Memory B cell (primary cell): ENCODE data around the gene PRODH2.

ENCODE experiments used
- ATAC-seq: fragments of 150-1000 bp; cut with Tn5 transposase; 2 replicates; pipeline ENCODE4 v1.10.0; 2021; ENCODE audit warnings: low read depth, mild to moderate bottlenecking, moderate library complexity
- DNase-seq, 2 donors: peaks; one replicate each; pipeline ENCODE4 v3.0.0; 2022; ENCODE audit warnings: low spot score in 2 of 2
- H3K27ac Mint-ChIP-seq: one replicate; pipeline ENCODE4 v1.8.0; 2022; ENCODE audit warnings: mild to moderate bottlenecking, moderate library complexity, mixed read lengths
- H3K27me3 Mint-ChIP-seq: one replicate; pipeline ENCODE4 v1.8.0; 2022; ENCODE audit warnings: mixed read lengths
- H3K36me3 Mint-ChIP-seq: one replicate; pipeline ENCODE4 v1.8.0; 2022; ENCODE audit warnings: mild to moderate bottlenecking, mixed read lengths
- H3K4me1 Mint-ChIP-seq: one replicate; pipeline ENCODE4 v1.8.0; 2022; ENCODE audit warnings: mixed read lengths
- H3K4me3 Mint-ChIP-seq: one replicate; pipeline ENCODE4 v1.8.0; 2022; ENCODE audit warnings: mild to moderate bottlenecking, moderate library complexity, mixed read lengths
- H3K9me3 Mint-ChIP-seq: one replicate; pipeline ENCODE4 v1.8.0; 2022; ENCODE audit warnings: mixed read lengths

Gene PRODH2

DNA sequence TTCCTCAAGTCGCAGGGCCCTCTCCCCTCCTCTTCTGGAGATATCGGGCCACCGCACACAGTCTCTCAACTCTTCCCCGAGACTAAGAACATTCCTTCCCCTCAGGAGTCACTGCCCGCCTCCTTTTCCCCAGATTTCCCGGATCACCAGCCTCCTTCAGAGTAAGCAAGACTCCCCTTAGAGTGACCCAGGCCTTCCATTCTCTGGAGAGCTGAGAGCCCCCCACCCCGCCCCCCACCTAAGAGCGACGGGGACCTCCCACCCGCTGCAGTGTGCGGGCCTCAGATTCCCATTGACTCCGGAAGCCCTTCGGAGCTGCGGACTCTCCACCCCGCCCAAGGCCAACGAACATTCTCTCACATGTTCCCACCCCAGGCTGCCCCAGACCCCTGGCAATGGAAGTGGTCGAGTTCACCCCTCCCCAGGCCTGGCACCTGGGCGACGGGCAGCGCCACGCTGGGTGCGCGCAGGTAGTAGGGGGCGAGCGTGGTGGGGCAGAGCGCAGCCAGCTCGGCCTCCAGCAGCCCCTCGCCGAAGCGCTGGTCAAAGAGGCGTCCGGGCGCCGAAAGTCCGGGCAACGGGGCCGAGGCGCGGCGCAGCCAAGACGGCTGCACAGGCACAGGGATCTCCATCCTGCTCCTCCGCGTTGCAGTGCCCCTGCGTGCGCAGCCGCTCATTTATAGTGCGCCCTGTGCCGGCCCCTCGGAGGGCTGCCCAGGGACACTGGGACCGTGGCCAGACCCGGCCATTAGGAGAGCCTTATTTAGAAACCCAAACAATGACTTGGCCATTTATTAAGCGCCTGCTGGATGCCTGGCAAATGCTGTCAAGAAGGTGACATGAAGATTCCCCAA lies 56.0 kb downstream of the PRODH2 start, which contains the start of gene HSPB6:
HSPB6 (minus strand) TSS at position 653 of the 854 bp plus-strand sequence; CDS start at position 632, 21 bp downstream.
- no peaks in the 10 kb centered on the region for H3K9me3 Mint-ChIP-seq
- H3K36me3 Mint-ChIP-seq, result peaks cover 23% of the 10 kb centered on the region
- peak within 1 kb of the TSS; percentile 89 for H3K4me3 Mint-ChIP-seq
- DNase-seq (no peak), ATAC-seq (no peak)
- H3K27me3 Mint-ChIP-seq, result peaks cover 13% of the 10 kb centered on the region
- peaks cover 20% of the 10 kb centered on the region for H3K4me1 Mint-ChIP-seq
- H3K27ac Mint-ChIP-seq, result peak within 1 kb of the TSS; percentile 87

DNA sequence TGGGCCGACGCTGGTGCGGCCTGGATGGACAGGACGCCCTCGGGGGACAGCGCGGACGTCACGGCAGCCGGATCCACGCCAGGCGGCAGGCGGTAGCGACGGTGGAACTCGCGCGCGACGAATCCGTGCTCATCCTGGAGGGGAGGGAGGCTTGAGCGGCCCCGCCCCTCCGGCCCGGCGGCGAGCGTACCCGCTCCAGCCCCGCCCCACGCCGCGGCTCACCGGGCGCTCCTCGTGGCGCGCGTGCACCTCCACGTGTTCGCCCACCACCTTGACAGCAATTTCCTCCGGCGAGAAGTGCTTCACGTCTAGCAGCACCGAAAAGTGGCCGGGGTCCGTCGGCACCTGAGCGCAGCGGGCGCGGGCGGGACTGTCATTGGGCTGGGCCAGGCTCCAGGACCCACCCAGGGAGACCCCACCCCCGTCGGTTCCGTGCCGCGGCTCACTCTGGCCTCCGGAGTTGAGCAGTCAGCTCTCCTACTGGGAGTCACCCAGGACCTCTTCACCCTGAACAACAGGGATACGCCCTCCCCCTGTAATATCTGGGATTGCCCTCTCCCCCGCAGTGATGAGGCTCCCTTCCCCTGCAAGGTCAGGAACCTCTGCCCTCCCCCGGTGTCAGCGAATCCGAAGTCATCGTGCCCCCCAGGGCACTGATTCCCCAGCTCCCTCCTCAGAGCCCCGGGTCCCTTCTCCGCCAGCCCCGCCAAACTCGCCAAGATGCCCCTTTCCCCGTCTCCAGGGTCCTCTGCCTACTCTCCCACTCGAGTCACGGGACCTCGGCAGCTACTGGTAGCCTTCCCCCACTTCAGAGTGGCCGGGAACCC lies 56.9 kb downstream of the PRODH2 start:
- peaks cover 13% of the 10 kb centered on the region for H3K27me3 Mint-ChIP-seq
- H3K9me3 Mint-ChIP-seq, result no peaks in the 10 kb centered on the region
- H3K4me3 Mint-ChIP-seq, result peak overlapping the region; percentile 41
- ATAC-seq, result peak; percentile 5
- H3K4me1 Mint-ChIP-seq, result peaks cover 20% of the 10 kb centered on the region
- no peak for DNase-seq
- H3K27ac Mint-ChIP-seq, result no peak overlapping the region
- peaks cover 23% of the 10 kb centered on the region for H3K36me3 Mint-ChIP-seq

DNA sequence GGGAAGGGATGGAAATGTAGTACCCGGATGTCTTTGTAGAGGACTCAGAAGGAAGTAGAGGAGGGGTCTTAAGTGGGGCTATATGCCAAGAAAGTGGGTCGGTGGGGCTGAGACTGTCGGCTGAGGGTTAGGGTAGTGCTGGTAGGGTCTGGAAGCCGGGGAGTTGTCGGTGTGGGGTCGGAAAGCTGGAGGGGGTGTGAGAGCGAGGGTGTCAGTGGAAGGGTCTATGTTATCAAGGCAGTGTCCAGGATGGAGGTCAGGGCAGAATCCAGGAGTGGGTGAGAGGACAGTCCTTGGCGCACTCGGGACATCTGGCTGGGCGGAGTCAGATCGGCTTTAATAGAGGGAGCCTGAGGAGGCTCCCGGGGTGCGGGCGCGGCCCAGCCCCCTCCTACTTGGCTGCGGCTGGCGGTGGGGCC lies 57.5 kb downstream of the PRODH2 start:
- peak overlapping the region; percentile 53 for H3K4me3 Mint-ChIP-seq
- peaks cover 13% of the 10 kb centered on the region for H3K27me3 Mint-ChIP-seq
- no peak overlapping the region for H3K27ac Mint-ChIP-seq

DNA sequence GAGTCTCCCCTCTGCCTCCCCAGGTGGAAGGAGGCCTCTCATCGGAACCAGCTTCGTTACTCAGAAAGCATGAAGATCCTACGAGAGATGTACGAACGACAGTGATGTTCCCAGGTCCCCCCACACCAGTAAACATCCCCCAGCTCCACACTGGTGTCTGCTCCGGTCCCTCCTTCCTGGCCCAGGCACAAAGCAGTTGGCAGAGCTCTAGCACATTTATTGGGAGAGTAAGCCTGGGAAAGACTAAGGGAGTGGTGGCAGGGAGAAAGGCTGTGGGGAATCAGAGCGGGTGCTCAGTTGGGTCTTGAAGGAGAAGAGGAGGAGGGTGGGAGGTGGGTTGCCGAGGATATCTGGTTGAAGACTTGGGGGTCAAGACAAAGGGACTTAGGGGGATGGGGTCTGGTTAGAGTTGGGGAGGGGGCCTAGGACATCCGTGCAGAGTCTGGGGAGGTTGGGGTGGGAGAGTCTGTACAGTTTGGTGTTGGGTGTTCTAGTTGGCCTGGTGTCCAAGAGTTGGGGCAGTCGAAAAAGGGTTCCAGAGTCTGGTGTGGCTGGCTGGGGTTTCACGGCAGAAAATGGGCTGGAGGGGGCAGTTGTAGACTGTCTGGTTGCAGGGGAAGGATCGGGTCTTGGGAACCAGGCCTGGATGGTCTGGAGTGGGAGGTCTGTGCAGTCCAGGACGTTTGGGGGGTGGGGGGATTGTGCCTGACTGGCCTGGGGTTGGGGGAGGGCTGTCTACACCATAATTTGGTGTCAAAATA lies 58.1 kb downstream of the PRODH2 start:
- H3K4me3 Mint-ChIP-seq, result peak overlapping the region; percentile 53
- H3K36me3 Mint-ChIP-seq, result peaks cover 24% of the 10 kb centered on the region
- H3K27ac Mint-ChIP-seq, result no peak overlapping the region
- peaks cover 13% of the 10 kb centered on the region for H3K27me3 Mint-ChIP-seq
- peaks cover 26% of the 10 kb centered on the region for H3K4me1 Mint-ChIP-seq
- no peaks in the 10 kb centered on the region for H3K9me3 Mint-ChIP-seq
- DNase-seq, result no peak
- no peak for ATAC-seq

More for the DNA sequence above, 57.5 kb downstream of the PRODH2 start:
- no peaks in the 10 kb centered on the region for H3K9me3 Mint-ChIP-seq
- DNase-seq, result no peak
- H3K36me3 Mint-ChIP-seq, result peaks cover 23% of the 10 kb centered on the region
- peaks cover 23% of the 10 kb centered on the region for H3K4me1 Mint-ChIP-seq
- no peak for ATAC-seq

DNA sequence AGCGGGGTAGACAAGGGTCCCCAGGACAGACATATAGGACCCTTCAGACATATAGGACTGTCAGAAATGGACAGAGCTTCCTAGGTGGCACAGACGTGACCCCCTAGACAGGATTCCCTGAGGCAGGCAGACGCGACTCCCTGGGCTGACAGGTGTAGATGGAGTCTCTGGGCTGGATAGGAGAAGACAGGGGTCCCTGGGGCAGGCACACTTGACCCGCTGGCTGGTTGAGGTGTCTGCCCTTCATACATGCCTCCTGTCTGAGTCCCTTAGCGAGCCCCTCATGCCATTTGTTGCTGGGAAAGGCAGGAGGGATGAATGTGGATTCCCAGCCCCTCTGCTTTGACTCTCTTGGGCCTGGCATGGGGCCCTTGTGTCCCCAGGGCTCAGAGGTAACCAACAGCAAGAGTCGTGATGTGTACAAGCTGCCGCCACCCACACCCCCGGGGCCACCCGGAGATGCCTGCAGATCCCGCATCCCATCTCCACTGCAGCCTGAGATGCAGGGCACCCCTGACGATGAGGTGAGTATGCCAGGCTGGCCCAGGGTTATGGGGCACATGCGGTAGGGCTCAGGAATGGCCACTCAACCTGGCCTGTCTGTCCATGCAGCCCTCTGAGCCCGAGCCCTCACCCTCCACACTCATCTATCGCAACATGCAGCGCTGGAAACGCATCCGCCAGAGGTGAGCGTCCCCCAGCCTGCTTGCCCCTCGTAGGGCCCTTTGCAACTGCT lies 58.8 kb downstream of the PRODH2 start:
- peaks cover 25% of the 10 kb centered on the region for H3K4me1 Mint-ChIP-seq
- no peak overlapping the region for H3K27ac Mint-ChIP-seq
- H3K27me3 Mint-ChIP-seq, result peaks cover 13% of the 10 kb centered on the region
- H3K9me3 Mint-ChIP-seq, result no peaks in the 10 kb centered on the region
- peaks cover 24% of the 10 kb centered on the region for H3K36me3 Mint-ChIP-seq
- ATAC-seq (no peak), DNase-seq (no peak)
- H3K4me3 Mint-ChIP-seq, result no peak overlapping the region

DNA sequence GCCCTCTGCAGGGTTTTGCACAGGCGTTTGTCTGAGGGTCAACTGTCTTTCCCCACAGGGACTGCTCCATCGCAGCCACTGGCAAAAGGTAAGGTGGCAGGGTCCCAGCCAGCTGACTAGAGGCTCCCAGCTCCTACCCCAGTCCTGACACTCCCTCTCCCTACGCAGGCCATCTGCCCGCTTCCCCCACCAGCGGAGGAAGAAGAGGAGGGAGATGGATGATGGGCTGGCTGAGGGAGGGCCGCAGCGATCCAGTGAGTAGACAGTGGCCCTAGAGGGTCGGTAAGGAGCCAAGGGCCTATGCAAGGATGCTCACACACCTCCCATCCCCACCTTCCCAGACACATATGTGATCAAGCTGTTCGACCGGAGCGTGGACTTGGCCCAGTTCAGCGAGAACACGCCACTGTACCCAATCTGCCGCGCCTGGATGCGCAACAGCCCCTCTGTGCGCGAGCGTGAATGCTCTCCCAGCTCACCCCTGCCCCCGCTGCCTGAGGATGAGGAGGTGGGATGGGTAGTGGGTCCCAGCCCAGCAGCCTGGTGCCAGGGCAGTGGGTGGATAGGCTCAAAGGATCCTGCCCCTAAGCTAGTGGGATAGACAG lies 59.8 kb downstream of the PRODH2 start:
- Mint-ChIP-seq H3K36me3 (peaks cover 24% of the 10 kb centered on the region), H3K4me1 (peaks cover 31% of the 10 kb centered on the region), H3K4me3 (no peak overlapping the region), H3K27ac (no peak overlapping the region), H3K9me3 (no peaks in the 10 kb centered on the region), H3K27me3 (peaks cover 13% of the 10 kb centered on the region)
- ATAC-seq (no peak), DNase-seq (no peak)

DNA sequence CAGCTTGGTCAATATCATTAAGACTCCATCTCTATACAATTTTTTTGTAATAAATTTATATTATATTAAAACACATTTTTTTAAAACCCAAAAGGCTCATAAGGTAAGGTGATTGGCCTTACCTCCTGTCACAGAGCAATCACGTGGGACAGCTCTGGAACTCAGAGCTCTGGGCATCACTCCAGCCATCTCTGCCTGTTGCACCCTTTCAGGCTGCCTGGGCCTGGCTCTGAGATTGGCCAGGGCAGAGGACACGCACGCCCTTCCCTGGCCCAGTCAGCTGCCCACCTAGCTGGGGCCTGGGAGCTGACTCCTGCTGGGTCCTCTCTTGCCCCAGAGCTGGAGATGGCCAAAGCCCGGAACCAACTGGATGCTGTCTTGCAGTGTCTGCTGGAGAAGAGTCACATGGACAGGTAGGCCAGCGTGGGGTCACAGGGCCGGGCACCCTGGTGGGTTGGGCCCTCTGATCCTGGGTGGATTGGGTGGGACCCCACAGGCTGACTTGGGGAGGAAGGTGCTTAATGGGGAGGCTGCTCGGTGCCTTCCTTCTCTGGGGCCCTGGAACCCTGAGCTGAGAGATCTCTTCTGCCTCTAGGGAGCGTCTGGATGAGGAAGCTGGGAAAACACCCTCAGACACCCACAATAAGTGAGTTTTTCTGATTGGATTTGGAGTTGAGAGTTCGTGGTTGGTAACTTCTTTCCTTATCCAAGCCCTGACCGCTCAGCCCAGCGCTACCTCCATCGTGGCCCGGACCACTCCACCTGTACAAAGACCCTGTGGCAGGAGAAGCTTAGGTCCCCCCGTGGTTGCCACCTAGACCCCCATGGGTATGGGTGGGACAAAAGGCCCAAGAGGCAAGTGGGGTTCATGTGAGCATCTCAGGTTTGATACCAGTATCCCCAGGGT lies 60.6 kb downstream of the PRODH2 start:
- H3K36me3 Mint-ChIP-seq, result peaks cover 24% of the 10 kb centered on the region
- no peak overlapping the region for H3K27ac Mint-ChIP-seq
- peaks cover 13% of the 10 kb centered on the region for H3K27me3 Mint-ChIP-seq
- no peaks in the 10 kb centered on the region for H3K9me3 Mint-ChIP-seq
- H3K4me3 Mint-ChIP-seq, result no peak overlapping the region
- ATAC-seq (no peak), DNase-seq (no peak)
- H3K4me1 Mint-ChIP-seq, result peaks cover 31% of the 10 kb centered on the region

DNA sequence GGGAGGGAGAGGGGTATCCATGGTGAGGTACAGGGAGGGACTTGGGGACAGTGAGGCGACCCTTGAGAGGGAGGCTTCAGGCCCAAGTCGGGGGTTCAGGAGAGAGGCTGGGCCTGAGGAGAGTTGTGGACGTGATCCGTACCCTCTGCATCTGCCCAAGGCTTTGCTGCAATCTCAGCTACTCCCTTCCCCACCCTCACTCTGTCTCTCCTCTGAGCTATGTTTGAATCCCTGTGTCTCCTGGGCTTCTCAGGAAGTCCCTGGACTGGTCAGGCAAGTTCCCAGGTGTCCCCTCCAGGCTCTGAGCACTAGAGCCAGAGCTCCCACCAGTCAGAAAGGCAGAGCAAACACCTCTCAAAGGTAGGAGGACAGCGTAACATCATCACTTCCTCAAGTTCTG lies 62.5 kb downstream of the PRODH2 start:
- Mint-ChIP-seq H3K9me3 (no peaks in the 10 kb centered on the region), H3K36me3 (peaks cover 19% of the 10 kb centered on the region), H3K4me3 (peak overlapping the region; percentile 51), H3K27ac (no peak overlapping the region), H3K4me1 (peaks cover 26% of the 10 kb centered on the region), H3K27me3 (peaks cover 7% of the 10 kb centered on the region)
- ATAC-seq (no peak), DNase-seq (no peak)
